AG04449 (cell line): ENCODE data around the gene SLC12A2.

Experiments used
- CTCF ChIA-PET: fragments of 350-600 bp; formaldehyde crosslinking; extraction: SDS; loops from one replicate; lab custom pipeline; 2021; ENCODE audit warnings: antibody characterized with exemption; lab: Yijun Ruan, JAX
- POLR2A ChIA-PET: fragments of 400-600, 350-600 bp; formaldehyde crosslinking; extraction: SDS; loops from one replicate; lab custom pipeline; 2020; ENCODE audit warnings: antibody characterized with exemption, inconsistent platforms; lab: Yijun Ruan, JAX
- DNase-seq: peaks from one replicate; pipeline ENCODE4 v3.0.0-alpha.2; 2010; ENCODE audit warnings: low read depth, low spot score
- H3K4me3 ChIP-seq: 2 replicates; pipeline ENCODE4 v1.5.1; 2011; ENCODE audit warnings: low read depth, mild to moderate bottlenecking, control low read depth, low read length
- CTCF ChIP-seq: IDR thresholded peaks from one replicate; pipeline ENCODE4 v1.5.1; 2011; ENCODE audit warnings: mild to moderate bottlenecking, moderate library complexity, low read length, control low read depth, inconsistent platforms; ENCODE audit not compliant: insufficient read depth; ENCODE audit errors: missing control alignments

SLC12A2 gene

GRCh38 chr5:128135286-128135685 is 51.7 kb downstream of the SLC12A2 start:
- CTCF ChIA-PET, result no interaction called here
- DNase-seq, result no peak
- H3K4me3 ChIP-seq, result no peak overlapping the region
- POLR2A ChIA-PET, result no interaction called here
- no peak for TF ChIP-seq CTCF

GRCh38 chr5:128143911-128144310 is 60.3 kb downstream of the SLC12A2 start:
- H3K4me3 ChIP-seq, result no peak overlapping the region
- no peak for DNase-seq
- TF ChIP-seq CTCF, result no peak
- ChIA-PET CTCF (no interaction called here), POLR2A (no interaction called here)

- CTCF ChIA-PET, result no interaction called here
- TF ChIP-seq CTCF, result no peak
- DNase-seq, result peak; percentile 34
- POLR2A ChIA-PET, result no interaction called here
- no peak overlapping the region for H3K4me3 ChIP-seq
These were observed 60.9 kb downstream of the SLC12A2 start for GRCh38 chr5:128144491-128144890.

- CTCF ChIA-PET, result no interaction called here
- POLR2A ChIA-PET, result no interaction called here
These were observed 63.1 kb downstream of the SLC12A2 start for GRCh38 chr5:128146671-128147070.

GRCh38 chr5:128154943-128155342 is 71.4 kb downstream of the SLC12A2 start:
- ChIA-PET CTCF (interaction anchor here (1.6 to 1.7 kb wide), 2 partner anchors 10 to 15 kb away, joined by 4 to 6 read pairs; no protein-coding TSS in a partner anchor), POLR2A (no interaction called here)
- no peak overlapping the region for H3K4me3 ChIP-seq
- TF ChIP-seq CTCF, result no peak
- DNase-seq, result no peak

More at GRCh38 chr5:128146671-128147070, 63.1 kb downstream of the SLC12A2 start:
- TF ChIP-seq CTCF, result no peak
- no peak overlapping the region for H3K4me3 ChIP-seq
- no peak for DNase-seq

- no peak for DNase-seq
- ChIA-PET CTCF (interaction anchor here (1.6 to 1.7 kb wide), 2 partner anchors 10 to 14 kb away, joined by 4 to 6 read pairs; no protein-coding TSS in a partner anchor), POLR2A (no interaction called here)
- TF ChIP-seq CTCF, result no peak
- H3K4me3 ChIP-seq, result no peak overlapping the region
These were observed 72.2 kb downstream of the SLC12A2 start for GRCh38 chr5:128155776-128156175.
